22Rv1 (cell line): ENCODE measurements around the gene TSPAN9.

Experiments
- H3K27ac ChIP-seq: fragments of 450-650 bp; 2 replicates; pipeline ENCODE4 v1.5.1; 2017
- ZFX ChIP-seq: fragments of 450-650 bp; IDR thresholded peaks from 2 replicates; pipeline ENCODE4 v1.6.1; 2017; ENCODE audit warnings: antibody characterized with exemption, borderline replicate concordance
- TF ChIP-seq, protein P1 (sequence below): fragments of 450-650 bp; IDR thresholded peaks from 2 replicates; pipeline ENCODE4 v1.5.1; 2017; ENCODE audit warnings: mild to moderate bottlenecking

Gene TSPAN9

DNA sequence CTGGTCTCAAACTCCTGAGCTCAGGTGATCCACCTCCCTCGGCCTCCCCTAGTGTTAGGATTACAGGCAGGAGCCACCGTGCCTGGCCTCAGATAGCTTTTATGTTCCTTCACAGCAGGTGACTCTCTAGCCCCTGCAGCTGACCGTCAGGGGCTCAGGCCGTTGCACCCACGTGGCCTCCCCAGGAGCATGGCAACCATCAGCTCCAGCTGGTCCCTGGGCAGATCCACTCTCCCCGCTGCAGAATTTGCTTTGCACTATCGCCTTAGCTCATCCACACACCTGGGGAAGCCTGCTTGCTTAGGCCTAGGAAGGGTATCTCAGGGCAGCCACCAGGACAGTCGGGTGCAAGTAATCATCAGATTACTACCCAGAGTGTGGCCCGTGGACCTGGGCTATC is 62.6 kb downstream of the TSPAN9 start:
- H3K27ac ChIP-seq = no peak overlapping the region

DNA sequence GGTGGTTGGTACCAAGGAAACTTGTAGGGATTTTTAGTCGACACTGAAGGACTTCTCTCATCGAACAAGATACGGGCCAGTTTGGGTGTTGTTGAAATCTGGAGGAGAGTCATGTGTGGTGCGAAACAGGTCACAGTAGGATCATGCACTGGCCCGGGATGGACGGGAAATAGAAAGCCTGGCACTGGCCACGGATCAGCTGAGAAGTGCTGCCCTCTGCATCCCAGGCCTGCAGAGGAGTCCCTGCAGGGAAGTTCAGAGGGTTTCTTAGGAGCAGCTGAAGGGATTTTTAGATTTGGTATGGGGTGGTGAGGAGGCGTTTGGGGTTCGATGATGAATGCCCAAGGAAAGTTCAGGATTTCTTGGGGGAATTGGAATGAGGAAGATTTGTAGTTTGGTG is 63.1 kb downstream of the TSPAN9 start:
- no peak for TF ChIP-seq ZFX
- TF ChIP-seq, protein P1, sequence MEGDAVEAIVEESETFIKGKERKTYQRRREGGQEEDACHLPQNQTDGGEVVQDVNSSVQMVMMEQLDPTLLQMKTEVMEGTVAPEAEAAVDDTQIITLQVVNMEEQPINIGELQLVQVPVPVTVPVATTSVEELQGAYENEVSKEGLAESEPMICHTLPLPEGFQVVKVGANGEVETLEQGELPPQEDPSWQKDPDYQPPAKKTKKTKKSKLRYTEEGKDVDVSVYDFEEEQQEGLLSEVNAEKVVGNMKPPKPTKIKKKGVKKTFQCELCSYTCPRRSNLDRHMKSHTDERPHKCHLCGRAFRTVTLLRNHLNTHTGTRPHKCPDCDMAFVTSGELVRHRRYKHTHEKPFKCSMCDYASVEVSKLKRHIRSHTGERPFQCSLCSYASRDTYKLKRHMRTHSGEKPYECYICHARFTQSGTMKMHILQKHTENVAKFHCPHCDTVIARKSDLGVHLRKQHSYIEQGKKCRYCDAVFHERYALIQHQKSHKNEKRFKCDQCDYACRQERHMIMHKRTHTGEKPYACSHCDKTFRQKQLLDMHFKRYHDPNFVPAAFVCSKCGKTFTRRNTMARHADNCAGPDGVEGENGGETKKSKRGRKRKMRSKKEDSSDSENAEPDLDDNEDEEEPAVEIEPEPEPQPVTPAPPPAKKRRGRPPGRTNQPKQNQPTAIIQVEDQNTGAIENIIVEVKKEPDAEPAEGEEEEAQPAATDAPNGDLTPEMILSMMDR = no peak
- no peak overlapping the region for H3K27ac ChIP-seq

More for the DNA sequence above, 62.6 kb downstream of the TSPAN9 start:
- TF ChIP-seq, protein P1 = no peak
- no peak for TF ChIP-seq ZFX

- TF ChIP-seq ZFX = no peak
- TF ChIP-seq, protein P1 = no peak
- no peak overlapping the region for H3K27ac ChIP-seq
These were observed 64.5 kb downstream of the TSPAN9 start for GRCh38 chr12:3141339-3142321.

- TF ChIP-seq, protein P1 = no peak
- no peak overlapping the region for H3K27ac ChIP-seq
These were observed 65.2 kb downstream of the TSPAN9 start for GRCh38 chr12:3142386-3142785.

DNA sequence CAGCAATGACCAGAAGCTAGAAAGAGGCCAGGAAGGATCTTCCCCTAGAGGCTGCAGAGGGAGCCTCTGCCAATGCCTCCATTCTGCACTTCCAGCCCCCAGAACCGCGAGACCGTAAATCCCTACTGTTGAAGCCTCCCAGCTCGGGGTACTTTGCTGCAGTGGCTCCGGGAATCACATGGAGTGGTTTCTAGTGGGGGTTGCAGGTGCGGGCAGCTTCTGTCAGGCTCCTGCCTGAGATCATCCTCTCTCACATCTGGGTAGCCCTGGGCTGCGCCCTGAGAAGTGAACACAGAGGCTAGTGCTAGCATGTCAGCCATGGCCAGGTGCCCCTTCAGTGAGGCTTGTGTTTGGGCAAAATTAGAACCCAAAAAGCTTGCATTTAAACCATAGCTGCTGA is 67.3 kb downstream of the TSPAN9 start:
- TF ChIP-seq, protein P1 = no peak
- no peak for TF ChIP-seq ZFX
- no peak overlapping the region for H3K27ac ChIP-seq

- no peak for TF ChIP-seq ZFX
- TF ChIP-seq, protein P1 = no peak
- no peak overlapping the region for H3K27ac ChIP-seq
These were observed 67.9 kb downstream of the TSPAN9 start for GRCh38 chr12:3145033-3145432.
